HK-2 (cell line): ENCODE results near the gene SCN5A.
A peak's percentile ranks its signal among the peaks of the same experiment; 100 is the strongest.

Source experiments
- DNase-seq: peaks from one replicate; pipeline ENCODE4 v3.0.0-alpha.2; 2018; ENCODE audit not compliant: unreplicated experiment

The SCN5A gene

DNA sequence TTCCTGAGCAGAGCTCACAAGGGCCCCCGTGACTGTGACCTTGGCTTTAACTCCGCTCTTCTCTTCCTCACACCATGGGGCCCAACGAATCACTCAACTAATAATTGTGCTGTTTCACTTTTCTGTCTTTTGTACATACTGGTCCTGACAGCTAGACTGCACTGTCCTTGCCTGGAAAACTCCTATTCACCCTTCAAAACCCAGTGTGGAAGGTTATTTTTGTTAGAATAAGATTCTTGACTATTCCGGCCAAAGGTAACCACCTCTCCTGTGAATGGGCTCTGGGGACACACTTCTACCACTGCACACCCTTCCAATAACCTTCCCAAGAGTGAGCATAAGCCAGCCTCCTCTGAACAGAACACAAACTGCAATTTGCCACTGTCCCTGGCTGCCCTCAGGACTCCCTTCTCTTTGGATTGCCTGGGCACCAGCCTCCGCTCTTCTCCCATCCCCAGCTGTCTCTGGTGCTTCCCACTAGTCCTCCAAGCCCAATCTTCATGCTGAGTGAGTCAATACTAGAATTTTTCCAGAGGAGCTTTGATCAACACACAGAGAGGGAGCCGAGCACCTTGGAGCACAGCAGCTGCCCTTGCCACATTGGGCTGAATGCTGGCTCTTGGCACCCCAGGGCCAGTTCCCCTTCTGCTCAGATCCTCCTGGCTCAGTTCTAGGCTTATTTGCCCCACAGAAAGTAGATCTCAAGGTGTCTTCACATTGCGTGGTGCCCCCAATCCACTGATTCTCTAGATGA lies 2.1 kb downstream of the SCN5A start:
- no peak for DNase-seq

DNA sequence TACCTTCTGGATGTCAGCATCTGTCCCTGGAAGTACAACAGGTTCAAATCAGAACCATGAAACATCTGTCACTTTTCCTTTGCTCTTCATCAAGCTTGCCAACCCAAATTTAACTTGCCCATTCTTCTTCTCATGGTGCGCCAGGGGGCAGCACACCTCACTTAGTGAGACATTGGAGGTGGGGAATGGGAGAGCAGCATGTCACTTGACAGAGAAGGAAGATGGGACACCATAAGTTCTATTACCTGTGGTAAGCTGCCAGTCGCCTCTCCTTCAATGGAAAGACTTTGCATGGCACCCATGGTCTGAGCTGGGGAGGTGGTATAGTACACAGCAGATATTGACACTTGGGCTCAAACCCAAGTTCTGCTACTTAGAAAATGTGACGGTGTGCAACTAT lies 2.9 kb downstream of the SCN5A start:
- no peak for DNase-seq

DNA sequence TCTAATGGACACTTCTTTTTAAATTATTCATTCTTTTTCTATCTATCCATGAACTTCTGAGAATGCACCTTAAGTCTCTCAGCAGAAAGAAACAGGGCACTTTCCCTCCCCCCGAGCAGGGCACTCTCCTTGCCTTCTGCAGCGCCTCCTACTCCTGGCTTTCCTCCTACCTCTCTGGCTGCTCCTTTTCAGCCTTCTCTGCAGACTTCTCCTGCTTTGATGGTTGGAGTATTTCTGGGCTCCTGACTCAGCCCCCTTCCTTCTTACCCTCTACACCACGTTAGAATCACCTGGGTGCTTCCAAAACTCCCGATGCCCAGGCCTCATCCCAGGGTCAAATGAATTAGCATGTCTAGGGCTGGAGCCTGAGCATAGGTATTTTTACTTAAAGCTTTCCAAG lies 3.4 kb downstream of the SCN5A start:
- no peak for DNase-seq

DNA sequence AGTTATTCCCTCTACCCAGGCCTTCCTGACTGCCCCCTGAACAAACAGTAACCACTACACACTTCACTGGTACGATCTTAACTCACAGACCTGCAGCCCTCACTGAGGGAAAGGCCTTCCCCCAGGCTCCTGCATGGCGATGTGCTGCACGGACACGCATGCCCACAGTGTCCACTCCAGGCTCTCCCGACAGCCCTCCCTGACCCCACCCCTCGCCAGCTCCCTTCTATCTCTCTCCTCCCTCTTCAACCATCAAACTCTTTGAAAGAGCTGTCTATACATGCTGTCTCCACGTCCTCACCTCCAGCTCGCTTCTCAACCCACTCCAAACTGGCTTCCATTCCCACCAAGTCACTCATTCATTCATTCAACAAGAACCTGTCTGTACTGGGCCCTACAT lies 3.9 kb downstream of the SCN5A start:
- no peak for DNase-seq

DNA sequence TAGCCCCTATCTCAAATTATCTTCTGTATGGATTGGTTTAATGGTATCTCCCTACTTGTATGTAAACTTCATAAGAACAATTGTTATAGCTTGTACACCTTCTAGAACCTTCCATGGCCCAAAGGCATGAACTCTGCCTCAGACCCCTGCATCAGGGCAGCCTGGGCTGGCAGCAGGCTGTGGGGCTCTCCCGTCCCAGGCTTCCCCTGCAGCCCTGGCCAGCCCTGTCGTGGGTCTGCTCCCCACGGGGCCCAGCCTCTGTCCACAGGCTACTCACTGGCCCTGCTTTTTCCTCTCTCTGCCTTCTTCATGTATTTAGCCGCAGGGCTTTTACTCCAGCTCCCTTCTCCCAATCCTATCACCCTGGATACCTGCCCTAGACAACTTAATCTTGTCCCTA lies 4.4 kb downstream of the SCN5A start:
- no peak for DNase-seq

DNA sequence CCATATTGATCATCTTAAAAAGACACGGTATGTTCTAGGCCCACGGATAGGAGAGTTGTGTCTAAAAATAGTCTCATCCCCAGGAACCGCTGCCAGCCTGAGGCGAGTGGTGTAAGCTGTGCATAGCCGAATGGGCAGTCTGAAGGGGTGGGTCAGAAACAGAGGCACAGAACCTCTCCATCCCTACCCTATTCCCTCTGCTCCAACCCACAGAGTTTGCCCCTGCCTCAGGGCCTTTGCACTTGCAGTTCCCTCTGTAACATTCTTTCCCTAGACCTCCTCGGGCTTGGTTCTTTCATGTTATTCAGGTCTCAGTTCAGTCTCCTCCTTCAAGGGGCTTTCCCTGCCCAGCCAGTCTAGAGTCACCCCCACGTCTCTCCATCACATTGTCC lies 4.8 kb downstream of the SCN5A start:
- DNase-seq: no peak

DNA sequence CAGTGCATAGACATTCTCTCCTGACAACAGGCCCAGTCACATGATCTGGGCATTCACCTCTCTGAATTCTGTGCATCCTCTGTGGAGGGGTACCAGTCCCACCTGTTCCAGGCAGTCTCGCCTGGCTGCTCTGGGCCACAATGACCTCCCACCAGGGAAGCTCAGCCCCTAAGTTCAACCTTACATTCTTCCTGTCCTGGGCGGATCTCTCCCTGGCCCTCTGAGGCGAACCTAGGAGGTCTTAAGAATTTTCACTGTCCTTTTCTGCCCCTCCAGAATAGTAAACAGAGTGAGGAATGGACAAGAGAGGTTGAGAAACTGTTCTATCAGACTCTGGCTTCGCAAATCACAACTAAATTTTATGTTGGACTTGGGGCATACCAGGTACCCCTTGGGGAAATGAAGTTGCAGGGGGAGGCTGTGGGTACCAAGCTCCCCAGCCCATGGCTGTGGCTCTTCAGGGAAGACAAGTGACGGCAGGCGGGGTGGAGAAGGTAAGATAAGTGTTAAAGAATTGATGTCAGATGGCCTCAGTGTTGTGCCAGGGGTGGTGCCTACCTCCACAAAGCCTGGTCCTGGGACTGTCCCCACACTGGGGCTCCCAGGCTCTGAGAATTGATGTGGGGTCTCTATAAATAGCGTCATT lies 5.3 kb downstream of the SCN5A start:
- no peak for DNase-seq

DNA sequence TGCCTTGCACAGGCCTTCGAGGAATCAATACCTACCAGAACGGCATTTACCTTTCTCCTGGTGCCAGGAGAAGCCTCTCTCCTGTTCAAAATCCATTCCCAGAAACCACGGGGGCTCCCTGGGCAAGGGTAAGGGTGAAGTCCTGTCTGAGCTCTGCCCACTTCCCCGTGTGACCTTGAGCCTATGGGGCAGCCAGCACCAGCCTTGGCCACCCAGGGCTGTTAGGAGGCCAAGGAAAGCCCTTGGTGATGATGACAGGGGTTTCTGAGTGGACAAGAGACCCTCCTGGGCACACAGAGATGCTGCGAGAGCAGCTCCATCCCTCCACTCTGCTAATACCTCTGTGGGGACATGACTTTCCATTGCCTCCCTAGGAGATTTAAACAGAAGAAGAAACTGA lies 5.9 kb downstream of the SCN5A start:
- DNase-seq: no peak

DNA sequence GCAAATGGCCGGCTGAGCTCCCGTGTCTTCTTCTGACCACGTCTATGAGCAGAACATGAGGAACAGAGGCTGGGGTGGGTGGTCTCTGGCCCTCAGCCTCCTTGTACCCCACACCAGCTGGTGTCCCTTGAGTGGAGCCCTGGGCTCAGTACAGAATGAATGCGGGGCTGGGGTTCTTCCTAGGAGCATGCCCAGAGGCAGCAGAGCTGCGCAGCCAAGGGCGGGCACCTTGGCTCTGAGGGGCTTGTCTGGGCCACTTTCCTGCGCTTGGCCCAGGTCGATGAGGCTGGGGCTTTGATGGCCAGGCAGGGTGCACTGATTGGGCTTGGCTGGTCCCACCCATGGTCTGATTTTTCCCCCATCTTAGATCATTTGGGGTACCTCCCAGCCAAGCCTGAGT lies 6.4 kb downstream of the SCN5A start:
- no peak for DNase-seq

DNA sequence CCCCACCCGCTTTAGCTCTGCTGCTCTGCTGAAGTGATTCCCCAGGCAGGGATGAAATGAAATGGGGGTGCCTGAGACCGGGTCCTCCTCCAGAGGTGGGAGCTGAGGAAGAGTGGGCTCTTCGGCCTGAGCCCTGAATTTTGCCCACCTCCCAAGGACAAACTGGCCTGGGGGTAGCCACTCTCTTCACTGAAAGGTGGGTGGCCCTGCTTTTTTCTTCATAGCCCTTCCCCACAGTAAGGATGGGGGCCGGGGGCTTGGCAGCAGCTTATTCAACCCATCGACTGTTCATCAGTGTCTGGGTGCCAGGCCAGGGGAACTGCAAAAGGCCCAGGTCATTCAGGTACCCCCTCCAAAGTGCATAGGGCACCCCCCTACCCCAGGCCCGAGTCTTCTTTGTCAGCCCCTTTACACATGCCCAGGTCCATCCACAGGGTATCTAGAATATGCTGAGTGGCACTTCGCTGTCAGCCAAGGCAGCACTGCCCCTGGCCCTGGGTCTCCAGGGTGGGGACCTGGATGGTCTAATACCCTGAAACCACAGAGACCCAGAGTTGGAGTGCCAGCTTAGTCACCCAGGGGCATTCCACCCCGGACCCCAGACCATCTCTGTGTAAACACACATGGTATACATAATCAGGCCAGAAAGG lies 7.9 kb downstream of the SCN5A start:
- DNase-seq: no peak

DNA sequence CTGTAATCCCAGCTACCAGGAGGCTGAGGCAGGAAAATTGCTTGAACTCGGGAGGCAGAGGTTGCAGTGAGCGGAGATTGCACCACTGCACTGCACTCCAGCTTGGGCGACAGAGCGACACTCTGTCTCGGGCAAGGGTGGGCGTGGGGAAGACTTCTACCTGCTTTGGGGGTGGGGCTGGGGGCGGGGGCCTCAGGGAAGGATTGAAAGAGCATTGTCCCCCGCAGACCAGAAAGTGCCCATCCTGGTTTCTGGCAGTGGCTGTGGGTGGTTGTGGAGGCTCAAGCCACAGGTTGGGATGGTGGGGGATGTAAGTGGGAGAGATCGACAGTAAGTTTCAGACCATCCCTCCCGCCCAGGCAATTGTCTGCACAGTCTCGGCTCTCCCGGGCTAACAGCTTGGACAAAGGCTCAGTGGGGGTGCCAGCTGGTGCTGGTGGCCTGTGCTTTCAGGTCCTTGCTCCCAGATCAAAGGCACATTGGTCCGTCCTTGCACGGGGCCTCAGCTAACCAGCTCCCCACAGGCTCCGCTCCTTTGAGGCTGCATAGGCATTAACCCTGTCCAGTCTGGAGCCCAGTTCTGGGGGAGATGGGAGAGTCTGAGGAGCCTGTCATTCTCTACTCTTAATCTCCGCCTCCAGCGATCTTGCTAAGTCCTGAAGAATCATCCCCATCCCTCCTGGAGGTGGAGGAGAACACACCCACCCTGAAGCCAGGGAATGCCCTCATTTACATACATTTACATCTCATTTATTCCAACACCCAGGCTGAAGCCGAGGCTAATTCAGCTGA lies 8.6 kb downstream of the SCN5A start:
- DNase-seq: no peak

DNA sequence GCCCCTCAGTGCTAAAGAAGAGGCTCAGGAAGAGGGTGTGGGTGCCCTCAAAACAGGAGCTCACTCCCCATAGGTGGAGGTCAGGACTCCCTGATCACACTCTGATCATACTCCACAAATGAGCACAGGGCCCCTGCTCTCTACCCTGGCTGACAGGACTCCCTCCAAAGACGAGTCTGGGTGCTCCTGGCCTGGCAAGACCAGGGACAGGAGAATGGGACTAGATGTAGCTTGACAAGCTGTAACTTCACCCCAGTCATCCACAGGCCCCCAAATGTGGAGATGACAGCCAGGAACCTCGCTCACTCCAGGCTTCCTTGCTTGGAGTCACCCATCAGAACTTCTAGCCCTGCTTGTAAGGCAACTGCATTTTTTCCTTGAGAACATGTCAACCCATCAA lies 11.1 kb downstream of the SCN5A start:
- DNase-seq: no peak

DNA sequence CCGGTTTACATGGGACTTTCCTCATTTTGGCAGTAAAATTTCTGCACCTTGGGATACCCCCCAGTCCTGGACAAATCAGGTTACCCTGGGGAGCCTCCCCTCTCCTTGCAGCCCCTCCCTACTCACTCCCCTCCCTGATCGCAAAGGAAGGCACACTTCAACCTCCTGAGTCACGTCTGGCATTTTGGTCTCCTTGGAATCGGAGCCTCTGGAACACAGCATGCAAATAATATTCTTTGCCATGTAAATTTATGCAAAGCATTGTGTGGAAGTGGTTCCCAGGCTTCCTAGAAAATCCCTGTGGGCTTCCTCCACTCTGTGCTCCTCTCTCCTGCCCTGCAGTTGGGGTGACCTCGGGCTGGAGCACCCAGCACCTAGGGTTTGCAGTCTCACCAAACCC lies 11.6 kb downstream of the SCN5A start:
- no peak for DNase-seq

DNA sequence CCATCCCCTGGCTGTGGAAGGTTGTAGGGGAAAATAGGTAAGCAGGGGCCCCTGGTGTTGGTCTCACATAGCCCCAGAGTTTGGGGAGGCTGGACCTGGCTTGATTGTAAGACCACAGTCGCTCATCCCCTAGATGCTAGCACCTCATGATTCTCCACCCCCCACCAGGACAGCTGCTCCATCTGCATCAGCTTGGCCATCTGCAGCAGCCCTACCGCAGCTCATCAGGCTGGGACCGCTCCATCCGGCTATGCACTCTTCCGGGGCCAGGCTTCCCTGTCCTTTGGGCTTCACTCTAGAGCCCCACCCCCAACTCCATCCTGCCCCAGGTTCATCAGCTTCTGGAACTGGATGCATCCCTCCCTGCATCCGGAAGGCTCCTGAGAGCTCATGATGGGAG lies 12.6 kb downstream of the SCN5A start:
- no peak for DNase-seq

DNA sequence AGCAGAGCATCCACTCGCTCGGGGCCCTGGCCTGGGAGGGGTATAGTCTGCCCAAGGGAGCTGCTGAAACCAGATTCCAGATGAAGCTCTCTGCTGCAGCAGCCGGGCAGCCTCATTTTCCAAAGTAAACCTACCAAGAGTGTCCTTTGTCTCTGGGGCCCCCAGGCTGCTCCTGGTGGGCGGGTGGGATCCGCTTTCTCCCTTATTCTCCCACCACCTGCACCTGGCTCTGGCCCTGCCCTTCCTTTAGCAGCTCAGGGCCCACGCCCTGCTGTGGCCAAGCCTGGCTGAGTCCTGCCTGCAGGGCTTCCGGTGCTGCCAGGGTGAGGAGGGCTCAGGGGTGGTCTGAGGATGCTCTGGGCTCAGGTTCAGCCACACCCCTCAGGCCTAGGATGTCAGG lies 13.0 kb downstream of the SCN5A start:
- DNase-seq: no peak

DNA sequence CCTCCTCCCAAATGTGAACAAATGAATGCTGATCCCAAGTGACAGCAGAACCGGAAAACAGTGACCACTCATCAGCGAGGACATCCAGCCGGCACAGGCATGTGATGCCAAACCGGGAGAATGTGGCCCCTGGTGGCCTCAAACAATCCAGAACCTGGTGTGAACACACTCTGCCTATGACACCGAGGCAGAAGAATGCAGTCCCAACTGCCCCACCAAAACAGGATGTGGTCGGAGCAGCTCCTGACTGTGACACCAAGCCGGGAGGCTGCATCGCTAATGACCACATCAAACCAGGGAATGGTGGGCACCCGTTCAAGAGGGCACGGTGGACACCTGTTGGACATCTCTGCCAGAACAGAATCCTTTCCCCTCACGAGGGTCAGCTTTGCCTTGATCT lies 15.4 kb downstream of the SCN5A start:
- peak; percentile 53 for DNase-seq

DNA sequence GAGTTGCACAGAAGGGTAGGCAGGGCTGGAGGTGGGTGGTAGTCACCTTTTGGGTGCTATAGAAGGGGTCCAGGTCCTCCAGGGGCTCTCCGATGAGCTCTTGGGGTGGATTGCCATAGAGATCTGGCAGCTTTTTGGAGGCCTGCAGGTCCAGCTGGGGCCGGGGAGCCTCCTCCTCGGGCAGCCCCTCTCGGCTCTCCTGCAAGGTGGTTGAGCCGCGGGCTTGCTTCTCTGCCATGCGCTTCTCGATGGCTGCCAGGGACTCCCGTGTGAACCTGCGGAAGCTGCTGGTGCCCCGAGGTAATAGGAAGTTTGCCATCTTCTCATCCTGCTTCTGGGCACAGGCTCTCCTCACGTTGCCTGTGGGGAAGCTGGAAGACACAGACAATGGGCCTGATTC lies 16.5 kb downstream of the SCN5A start:
- DNase-seq: no peak

DNA sequence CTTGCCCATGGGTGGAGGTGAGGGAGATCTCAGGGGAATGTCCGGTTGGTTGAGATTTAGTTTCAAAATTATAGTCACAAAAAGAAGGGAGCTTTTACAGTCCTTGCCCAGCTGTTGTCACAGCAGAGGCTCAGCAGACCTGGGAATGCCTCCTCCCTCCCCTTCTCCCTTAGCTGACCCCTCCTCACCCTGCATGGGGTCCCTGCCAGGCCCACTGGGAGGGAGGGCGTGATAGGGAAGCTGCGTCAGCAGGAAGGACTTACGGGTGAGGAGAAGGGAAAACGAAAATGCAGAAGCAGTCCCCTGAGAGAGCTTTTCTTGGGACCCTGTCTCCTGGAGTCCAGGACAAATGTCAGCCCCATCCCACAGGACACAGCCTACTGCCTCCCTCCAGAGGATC lies 18.9 kb downstream of the SCN5A start:
- no peak for DNase-seq

DNA sequence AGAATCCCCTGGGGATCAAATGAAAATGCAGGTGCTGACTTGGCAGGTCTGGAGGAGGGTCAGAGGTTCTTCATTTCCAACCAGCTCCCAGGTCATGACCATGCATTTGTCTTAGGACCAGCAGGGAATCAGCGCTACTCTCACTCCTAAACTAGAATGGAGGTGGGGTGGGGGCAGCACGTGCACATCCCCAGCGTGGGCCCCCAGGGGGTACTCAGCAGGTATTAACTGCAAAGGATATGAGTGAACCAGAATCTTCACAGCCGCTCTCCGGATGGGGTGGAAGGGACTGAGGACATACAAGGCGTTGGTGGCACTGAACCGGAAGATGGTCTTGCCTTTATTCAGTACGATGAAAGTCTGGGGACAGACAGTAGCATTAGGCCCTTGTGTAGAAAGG lies 19.4 kb downstream of the SCN5A start:
- DNase-seq: no peak

DNA sequence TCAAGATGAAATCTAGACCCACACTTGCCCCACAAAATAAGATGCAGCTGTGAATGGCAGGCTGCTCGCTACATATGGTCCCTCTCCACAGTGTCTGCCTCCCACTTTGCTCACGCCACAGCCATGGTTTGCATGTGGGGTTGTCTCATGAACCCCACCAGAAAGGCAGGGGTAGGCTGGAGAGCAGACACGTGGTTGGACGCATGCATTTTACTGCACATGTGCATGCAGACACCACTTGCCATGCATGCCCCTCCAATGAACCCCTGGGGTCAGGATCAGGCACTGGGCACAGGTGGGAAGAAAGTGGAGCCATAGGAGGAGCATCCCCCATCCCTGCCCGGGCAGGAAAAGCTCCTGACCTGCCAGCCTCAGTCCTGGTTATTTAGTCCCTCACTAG lies 20.7 kb downstream of the SCN5A start:
- no peak for DNase-seq

DNA sequence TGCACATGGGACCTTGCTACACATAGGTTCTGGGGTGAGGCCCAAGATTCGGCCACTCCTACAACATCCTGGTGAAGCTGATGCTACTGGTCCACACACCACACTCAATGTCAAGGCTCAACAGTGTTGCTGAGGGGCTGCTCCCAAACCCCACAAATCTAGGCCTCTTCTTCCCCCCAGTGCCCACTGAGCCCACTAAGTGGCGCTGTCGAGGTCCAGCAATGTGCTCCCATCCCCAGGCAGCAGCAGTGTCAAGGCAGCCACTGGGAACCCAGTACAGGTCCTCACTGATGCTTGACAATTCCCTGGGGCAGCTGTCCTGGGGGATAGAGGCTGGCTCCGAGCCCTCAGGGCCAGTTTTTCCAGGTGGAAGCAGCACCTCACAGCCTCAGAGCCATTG lies 21.5 kb downstream of the SCN5A start:
- peak; percentile 6 for DNase-seq

DNA sequence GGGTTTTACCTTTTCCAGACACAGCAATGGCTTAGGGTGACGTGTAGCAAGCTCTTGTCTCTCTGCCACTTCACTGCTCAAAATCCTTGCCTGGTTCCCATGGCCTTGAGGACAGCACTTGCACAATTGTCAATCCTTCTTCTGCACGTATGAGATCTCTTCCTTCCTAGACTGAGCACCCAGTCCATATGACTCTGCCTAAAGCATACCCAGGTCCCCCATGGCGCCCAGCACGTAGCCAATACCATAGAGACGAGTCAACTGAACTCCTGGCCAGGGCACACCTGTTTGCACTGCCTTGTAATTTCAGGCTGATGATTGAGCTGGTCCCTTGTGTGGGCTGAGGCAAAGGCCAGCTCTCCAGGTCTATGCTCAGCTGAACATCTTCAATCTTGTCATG lies 23.3 kb downstream of the SCN5A start:
- DNase-seq: no peak

DNA sequence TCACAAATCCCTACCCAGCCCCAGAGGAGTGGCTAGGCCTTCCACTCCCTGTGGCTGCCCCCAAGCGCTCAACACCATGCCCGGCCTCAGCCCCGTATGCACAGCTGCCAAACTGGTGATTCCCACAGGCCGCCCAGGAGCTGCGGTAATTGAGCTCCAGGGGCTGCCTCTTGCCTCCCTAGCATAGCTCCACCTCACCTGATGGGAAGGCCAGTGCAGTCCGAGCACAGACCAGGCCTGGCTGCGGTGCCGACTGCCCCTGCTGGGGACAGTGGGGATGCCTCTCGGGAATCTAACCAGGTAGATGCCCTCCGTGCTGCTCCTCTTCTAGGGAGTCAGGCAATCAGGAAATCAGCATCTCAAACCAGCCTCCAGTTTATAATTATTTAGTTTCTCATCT lies 25.9 kb downstream of the SCN5A start:
- DNase-seq: no peak
